ENCODE results near the gene PCDHB2.
"Not testable (repeated sequence)": the region's sequence is repeated elsewhere in the genome, so short reads cannot be mapped to it uniquely, and the experiment has no call there.

The PCDHB2 gene

DNA sequence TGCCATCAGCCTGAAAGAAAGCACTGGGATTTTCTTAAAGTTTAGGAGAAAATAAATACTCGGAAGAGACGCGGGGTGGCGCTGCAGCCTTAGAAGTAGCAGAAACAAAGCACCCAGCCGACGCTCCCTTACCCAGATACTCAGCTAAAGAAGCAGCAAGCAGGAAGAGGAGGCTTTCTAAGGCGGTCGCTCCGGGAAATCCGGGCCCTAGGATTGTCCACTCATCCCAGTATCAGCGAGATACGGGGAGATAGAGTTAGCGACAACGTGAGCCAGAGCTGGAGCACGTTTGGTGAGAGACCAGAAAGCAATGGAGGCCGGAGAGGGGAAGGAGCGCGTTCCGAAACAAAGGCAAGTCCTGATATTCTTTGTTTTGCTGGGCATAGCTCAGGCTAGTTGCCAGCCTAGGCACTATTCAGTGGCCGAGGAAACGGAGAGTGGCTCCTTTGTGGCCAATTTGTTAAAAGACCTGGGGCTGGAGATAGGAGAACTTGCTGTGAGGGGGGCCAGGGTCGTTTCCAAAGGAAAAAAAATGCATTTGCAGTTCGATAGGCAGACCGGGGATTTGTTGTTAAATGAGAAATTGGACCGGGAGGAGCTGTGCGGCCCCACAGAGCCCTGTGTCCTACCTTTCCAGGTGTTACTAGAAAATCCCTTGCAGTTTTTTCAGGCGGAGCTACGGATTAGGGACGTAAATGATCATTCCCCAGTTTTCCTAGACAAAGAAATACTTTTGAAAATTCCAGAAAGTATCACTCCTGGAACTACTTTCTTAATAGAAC, at the start of gene PCDHB2:
Gene PCDHB2, plus strand, starts transcription at position 135 of the 782 bp plus-strand sequence. Its CDS starts 176 bp downstream, at position 311.
- no peak for ATAC-seq

DNA sequence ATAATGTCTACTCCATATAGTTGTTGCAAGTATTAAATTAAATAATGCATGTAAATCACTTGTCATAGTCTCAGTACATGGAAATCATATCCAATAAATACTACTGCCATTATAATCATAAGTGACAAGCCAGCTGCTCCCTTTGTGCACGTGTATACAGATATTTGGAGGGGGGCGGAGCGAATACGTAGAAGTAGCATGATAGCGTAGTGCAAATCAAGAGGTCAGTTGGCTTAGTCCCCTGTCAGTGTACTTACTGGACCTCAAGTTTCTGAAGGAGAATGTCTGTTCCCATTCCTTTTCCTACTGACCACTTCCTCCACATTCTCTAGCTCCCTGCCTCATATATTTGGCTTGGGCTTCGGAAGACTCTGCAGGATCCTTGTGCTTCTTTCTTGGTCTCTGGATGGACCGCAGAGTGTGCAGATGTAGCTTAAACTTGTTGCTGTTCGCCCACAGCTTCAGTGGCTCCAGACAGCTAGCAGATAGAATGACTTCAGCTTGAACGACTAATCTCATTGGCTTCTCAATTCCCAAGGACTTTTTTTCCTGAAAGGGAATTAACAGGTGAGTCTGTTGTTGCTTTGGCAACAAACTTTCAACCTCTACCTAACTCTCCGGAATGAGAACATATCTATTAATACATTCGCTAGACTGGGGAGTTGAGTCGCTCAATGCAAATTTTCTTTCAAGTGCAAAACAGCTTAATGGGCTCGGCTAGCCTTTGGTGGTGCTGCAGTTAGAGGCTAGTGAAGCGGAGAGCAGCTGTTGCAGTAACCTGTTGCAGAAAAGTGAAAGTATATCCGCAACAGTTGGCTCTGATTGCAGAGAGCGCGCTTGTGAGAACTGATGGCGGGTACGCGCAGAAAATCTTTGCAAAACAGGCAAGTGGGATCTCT, 43.5 kb upstream of the PCDHB2 start, which contains the start of gene PCDHB1:
Gene PCDHB1, plus strand, starts transcription at position 753 of the 899 bp plus-strand sequence. Its CDS starts 97 bp downstream, at position 850.
- ATAC-seq = no peak

DNA sequence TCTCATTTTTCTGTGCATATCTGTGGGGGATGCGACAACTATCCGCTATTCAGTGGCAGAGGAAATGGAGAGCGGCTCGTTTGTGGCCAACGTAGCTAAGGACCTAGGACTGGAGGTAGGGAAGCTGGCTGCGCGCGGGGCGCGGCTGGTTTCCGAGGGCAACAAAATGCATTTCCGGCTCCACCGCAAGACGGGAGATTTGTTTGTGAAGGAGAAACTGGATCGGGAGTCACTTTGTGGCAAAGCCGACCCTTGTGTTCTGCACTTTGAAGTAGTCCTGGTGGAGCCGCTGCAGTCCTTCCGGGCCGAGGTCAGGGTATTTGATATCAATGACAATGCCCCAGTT, 42.9 kb upstream of the PCDHB2 start:
- ATAC-seq = no peak

DNA sequence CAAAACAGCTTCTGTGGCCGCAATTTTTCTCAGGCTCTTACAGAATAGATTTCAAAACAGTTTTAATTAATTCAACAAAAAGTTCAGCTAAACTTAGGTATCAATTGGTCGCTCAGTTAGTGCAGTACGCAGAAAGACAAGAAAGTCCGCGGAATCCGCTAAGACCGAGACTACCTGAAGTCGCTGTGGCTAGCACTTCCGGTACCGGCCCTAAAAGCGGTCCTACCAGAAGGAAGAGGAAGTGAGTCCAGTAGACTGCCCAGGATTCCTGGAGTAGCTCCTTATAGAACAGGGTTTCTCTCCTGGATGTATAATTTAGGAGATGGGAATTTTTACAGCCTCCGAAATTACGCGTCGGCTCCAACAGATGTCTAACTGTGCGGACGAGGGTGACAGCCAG, 16.6 kb upstream of the PCDHB2 start:
- no peak for ATAC-seq

DNA sequence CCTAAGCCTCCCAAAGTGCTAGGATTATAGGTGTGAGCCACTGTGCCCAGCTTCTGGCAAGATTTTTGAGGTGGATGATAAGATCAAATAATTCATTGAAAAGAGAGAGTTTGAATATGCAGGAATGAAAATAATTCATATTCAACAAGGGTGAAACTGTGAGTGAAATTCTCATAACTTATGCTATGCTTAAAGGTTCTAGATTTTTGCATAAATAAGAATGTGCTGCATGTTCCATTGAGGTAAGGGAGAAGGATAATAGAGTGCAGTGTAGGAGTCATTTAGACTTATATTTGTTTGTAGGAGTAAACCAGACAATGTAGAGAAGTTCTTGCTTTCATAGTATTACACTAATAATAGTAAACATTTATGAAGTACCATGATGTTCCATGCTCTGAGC, 12.2 kb upstream of the PCDHB2 start:
- ATAC-seq = no peak

DNA sequence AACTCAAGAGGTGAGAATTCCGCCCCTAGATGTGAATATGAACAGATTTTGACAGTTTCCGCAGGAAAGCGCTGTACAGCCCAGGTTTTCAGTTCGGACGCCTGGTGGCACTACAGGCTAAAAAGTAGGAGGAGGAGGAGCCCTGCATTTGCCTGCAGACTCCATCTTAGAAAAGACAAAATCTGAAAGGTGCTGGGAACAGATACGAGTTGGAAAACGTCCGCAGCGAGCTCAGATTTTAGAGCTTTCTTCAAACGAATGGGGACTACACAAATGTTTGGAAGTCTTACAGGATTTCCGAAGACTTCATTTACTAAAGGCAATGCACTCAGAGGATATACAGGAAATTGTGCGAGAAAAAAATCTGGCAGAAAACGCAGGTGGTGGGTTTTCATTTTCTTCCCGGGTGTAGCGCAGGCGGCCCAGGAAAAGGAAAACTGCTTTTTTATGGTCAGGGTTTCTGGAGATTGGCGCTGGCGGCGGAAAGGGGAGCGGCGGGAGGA, 9.9 kb upstream of the PCDHB2 start:
- ATAC-seq = no peak

DNA sequence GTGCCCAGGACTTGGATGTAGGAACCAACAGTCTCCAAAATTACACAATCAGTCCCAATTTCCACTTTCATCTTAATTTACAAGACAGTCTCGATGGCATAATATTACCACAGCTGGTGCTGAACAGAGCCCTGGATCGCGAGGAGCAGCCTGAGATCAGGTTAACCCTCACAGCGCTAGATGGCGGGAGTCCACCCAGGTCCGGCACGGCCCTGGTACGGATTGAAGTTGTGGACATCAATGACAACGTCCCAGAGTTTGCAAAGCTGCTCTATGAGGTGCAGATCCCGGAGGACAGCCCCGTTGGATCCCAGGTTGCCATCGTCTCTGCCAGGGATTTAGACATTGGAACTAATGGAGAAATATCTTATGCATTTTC, 837 bp downstream of the PCDHB2 start:
- ATAC-seq = no peak

DNA sequence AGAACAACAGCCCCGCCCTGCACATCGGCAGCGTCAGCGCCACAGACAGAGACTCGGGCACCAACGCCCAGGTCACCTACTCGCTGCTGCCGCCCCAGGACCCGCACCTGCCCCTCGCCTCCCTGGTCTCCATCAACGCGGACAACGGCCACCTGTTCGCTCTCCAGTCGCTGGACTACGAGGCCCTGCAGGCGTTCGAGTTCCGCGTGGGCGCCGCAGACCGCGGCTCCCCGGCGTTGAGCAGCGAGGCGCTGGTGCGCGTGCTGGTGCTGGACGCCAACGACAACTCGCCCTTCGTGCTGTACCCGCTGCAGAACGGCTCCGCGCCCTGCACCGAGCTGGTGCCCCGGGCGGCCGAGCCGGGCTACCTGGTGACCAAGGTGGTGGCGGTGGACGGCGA, 1.8 kb downstream of the PCDHB2 start:
- not testable (repeated sequence) for ATAC-seq

DNA sequence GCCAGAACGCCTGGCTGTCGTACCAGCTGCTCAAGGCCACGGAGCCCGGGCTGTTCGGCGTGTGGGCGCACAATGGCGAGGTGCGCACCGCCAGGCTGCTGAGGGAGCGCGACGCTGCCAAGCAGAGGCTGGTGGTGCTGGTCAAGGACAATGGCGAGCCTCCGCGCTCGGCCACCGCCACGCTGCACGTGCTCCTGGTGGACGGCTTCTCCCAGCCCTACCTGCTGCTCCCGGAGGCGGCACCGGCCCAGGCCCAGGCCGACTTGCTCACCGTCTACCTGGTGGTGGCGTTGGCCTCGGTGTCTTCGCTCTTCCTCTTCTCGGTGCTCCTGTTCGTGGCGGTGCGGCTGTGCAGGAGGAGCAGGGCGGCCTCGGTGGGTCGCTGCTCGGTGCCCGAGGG, 2.2 kb downstream of the PCDHB2 start:
- ATAC-seq = not testable (repeated sequence)

DNA sequence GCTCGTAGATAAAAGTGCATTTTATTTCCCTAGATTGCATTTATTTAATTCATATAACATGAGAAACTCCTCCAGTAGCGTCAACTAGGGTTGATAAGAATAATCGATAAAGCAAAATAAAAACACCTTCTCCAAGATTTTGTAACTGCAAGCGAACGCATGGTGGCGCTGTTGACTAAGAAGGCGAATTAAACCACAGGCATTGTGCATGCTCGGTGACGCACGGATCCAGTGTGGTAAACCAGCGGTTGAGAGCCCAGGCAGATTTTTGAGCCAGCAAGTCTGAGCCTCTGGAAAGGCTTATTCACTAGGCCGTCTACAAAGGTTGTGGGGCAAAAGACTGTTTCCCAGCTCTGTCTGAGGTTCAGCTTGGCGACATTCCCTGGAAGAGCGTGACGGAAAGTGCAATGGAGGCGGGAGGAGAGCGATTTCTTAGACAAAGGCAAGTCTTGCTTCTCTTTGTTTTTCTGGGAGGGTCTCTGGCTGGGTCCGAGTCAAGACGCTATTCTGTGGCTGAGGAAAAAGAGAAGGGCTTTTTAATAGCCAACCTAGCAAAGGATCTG, 5.9 kb downstream of the PCDHB2 start, which contains the start of gene PCDHB3:
Gene PCDHB3, plus strand, starts transcription at position 231 of the 563 bp plus-strand sequence. Its CDS starts 177 bp downstream, at position 408.
- ATAC-seq = no peak

DNA sequence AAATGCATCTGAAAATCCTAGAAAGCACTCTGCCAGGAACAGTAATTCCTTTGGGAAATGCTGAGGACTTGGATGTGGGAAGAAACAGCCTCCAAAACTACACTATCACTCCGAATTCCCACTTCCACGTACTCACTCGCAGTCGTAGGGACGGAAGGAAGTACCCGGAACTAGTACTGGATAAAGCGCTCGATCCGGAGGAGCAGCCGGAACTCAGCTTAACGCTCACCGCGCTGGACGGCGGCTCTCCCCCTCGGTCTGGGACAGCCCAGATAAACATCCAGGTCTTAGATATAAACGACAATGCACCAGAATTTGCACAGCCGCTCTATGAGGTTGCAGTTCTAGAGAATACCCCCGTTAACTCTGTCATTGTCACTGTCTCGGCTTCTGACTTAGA, 6.6 kb downstream of the PCDHB2 start:
- ATAC-seq = no peak

DNA sequence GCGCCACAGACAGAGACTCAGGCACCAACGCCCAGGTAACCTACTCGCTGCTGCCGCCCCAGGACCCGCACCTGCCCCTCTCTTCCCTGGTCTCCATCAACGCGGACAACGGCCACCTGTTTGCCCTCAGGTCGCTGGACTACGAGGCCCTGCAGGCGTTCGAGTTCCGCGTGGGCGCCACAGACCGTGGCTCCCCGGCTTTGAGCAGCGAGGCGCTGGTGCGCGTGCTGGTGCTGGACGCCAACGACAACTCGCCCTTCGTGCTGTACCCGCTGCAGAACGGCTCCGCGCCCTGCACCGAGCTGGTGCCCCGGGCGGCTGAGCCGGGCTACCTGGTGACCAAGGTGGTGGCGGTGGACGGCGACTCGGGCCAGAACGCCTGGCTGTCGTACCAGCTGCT, 7.7 kb downstream of the PCDHB2 start:
- not testable (repeated sequence) for ATAC-seq

DNA sequence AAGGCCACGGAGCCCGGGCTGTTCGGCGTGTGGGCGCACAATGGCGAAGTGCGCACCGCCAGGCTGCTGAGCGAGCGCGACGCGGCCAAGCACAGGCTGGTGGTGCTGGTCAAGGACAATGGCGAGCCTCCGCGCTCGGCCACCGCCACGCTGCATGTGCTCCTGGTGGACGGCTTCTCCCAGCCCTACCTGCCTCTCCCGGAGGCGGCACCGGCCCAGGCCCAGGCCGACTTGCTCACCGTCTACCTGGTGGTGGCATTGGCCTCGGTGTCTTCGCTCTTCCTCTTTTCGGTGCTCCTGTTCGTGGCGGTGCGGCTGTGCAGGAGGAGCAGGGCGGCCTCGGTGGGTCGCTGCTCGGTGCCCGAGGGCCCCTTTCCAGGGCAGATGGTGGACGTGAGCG, 8.1 kb downstream of the PCDHB2 start:
- ATAC-seq = not testable (repeated sequence)

DNA sequence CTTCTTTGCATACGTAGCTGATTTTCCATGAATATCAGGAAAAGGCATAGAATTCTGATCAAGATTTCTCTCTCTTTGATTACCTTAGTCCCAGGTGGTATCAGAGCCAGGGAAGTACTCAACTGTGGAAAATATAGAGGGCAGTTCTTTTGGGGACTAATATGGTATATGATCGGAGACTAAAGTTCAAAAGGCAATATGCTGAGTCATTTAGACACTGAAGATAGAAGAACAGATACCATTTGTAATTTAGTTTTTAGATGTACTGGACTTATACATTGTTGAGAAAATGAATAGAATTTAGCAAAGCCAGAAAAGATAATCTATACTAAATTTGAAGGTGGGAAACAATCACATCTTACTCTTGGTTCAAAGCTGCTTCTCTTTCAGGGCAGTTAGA, 10.9 kb downstream of the PCDHB2 start:
- ATAC-seq = no peak

DNA sequence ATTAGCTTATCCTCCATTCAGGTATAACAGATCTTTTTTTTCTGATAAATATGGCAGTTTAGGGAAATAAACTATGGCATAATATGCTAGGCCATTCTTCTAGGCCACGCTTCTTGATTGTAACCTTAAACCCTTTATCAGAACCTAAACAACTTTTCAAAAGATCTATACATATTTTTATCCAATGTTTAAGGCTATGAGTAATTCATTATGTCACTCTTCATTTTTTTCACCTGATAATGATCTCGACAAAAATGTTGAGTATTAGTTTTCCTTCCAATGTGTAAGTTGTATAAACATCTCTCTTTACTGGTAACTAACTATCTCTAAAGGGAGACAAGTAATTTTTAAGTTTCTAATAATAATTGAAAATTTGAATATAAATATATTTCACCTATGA, 24.8 kb downstream of the PCDHB2 start:
- no peak for ATAC-seq

DNA sequence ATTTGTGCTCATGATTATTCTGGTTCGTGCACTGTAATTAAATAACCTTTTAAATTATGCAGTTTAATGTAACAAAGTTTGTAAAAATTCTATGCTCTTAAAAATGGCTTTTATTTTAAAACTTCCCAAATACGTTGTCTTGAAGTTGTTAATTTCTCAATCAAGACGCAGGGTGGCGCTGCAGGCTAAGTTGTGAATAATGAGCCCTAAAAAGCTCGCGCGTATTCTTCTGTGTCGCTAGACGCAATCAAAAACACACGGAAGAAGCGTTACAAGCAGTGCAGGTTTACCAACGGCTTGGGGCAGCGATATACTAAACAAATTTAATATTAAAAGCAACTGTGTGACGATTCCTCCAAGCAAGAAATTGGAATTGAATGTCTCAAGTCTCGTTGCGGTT, 27.1 kb downstream of the PCDHB2 start, which contains the start of gene PCDHB4:
Gene PCDHB4, plus strand, starts transcription at position 256 of the 400 bp plus-strand sequence. CDS start 181 bp downstream, outside the sequence.
- ATAC-seq = no peak

DNA sequence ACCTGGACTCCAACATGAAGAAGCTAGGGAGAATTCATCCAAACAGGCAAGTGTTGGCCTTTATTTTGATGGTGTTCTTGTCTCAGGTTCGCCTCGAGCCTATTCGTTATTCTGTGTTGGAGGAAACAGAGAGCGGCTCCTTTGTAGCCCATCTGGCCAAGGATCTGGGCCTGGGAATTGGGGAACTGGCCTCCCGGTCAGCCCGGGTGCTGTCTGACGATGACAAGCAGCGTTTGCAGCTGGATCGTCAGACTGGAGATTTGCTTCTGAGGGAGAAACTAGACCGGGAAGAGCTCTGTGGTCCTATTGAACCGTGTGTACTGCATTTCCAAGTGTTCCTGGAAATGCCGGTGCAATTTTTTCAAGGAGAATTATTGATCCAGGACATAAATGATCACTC, 27.6 kb downstream of the PCDHB2 start:
- ATAC-seq = no peak

DNA sequence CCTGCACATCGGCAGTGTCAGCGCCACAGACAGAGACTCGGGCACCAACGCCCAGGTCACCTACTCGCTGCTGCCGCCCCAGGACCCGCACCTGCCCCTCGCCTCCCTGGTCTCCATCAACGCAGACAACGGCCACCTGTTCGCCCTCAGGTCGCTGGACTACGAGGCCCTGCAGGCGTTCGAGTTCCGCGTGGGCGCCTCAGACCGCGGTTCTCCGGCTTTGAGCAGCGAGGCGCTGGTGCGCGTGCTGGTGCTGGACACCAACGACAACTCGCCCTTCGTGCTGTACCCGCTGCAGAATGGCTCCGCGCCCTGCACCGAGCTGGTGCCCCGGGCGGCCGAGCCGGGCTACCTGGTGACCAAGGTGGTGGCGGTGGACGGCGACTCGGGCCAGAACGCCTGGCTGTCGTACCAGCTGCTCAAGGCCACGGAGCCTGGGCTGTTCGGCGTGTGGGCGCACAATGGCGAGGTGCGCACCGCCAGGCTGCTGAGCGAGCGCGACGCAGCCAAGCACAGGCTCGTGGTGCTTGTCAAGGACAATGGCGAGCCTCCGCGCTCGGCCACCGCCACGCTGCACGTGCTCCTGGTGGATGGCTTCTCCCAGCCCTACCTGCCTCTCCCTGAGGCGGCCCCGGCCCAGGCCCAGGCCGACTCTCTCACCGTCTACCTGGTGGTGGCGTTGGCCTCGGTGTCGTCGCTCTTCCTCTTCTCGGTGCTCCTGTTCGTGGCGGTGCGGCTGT, 29.2 kb downstream of the PCDHB2 start:
- ATAC-seq = not testable (repeated sequence)

DNA sequence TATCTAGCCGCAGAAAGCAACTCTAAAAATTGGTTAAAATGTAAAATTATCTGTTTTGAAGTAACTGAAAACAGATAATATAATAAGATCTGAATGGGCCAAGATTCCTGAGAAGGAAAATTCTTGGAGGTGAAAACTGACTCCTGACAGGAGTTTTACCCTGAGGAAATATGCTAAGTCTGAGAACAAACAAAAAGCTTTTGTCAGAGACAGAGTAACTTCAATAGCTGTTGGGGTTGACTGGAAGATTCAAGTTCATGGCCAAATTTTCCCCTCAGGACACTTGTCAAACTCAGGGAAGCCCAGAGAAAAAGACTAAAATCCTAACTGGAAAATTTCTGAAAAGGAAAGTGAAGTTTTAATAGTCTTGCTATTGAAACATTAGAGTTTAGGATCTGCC, 32.9 kb downstream of the PCDHB2 start:
- ATAC-seq = no peak

DNA sequence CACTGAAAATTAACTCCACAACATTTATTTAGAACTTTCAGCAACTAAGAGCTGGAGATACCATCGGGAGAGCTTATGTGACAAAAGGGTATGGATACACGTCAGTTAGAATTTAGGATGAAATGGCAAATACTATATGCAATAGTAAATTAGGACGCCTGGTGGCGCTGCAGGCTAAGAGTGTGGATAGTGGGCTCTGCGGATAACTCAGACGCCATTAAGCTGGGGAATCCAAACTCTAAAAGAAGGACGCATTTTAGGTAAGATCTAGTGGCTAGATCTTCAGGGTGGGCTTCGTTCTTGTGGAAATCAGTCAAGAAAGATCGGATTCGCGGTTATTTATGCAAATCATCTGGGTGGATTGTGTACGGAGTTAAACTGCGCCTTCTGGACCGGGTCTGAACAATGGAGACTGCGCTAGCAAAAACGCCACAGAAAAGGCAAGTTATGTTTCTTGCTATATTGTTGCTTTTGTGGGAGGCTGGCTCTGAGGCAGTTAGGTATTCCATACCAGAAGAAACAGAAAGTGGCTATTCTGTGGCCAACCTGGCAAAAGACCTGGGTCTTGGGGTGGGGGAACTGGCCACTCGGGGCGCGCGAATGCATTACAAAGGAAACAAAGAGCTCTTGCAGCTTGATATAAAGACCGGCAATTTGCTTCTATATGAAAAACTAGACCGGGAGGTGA, 40.8 kb downstream of the PCDHB2 start, which contains the start of gene PCDHB5:
Gene PCDHB5, plus strand, starts transcription at position 177 of the 688 bp plus-strand sequence. Its CDS starts 229 bp downstream, at position 406.
- no peak for ATAC-seq

DNA sequence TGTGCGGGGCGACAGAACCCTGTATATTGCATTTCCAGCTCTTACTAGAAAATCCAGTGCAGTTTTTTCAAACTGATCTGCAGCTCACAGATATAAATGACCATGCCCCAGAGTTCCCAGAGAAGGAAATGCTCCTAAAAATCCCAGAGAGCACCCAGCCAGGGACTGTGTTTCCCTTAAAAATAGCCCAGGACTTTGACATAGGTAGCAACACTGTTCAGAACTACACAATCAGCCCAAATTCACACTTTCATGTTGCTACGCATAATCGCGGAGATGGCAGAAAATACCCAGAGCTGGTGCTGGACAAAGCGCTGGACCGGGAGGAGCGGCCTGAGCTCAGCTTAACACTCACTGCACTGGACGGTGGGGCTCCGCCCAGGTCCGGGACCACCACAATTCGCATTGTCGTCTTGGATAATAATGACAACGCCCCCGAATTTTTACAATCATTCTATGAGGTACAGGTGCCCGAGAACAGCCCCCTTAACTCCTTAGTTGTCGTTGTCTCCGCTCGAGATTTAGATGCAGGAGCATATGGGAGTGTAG, 41.4 kb downstream of the PCDHB2 start:
- ATAC-seq = no peak

All from activated CD4-positive, CD25-positive, alpha-beta regulatory T cell treated with anti-CD3 and anti-CD28 coated beads, Interleukin-2, amount 50 U/mL, for 24 hours (primary cell).